Common myeloid progenitor, CD34-positive (primary cell): ENCODE data around the gene NUDC.

Source experiments
- CTCF ChIA-PET: fragments of 350-600 bp; sonication (Branson Sonifier 250); formaldehyde crosslinking; loops from one replicate; lab custom pipeline; 2021; ENCODE audit warnings: antibody characterized with exemption; lab: Charles Lee
- POLR2A ChIA-PET: fragments of 350-600 bp; sonication (Branson Sonifier 250); formaldehyde crosslinking; loops from one replicate; lab custom pipeline; 2021; ENCODE audit warnings: antibody characterized with exemption; lab: Charles Lee
- DNase-seq, 3 donors: peaks; one replicate each; pipeline versions ENCODE4 v3.0.0 to v3.0.0-alpha.2; 2013
- H3K27ac ChIP-seq, 2 experiments: 1 replicate in 1 of 2; 2 replicates in 1 of 2; pipeline ENCODE4 v1.7.0; 2013; ENCODE audit warnings: inconsistent platforms in 2 of 2, low read length in 2 of 2, mild to moderate bottlenecking in 2 of 2, low read depth in 1 of 2, moderate library complexity in 1 of 2; ENCODE audit not compliant: severe bottlenecking in 2 of 2, insufficient read depth in 1 of 2, poor library complexity in 1 of 2
- H3K27me3 ChIP-seq, 5 experiments: replicated peaks in 2 of 5; 1 replicate in 3 of 5; 2 replicates in 2 of 5; pipeline versions ENCODE4 v1.6.1 to v1.7.0; 2013; ENCODE audit warnings: low read length in 4 of 5, mild to moderate bottlenecking in 2 of 5, moderate library complexity in 2 of 5, inconsistent platforms in 1 of 5; ENCODE audit not compliant: insufficient read depth in 5 of 5, control insufficient read depth in 4 of 5
- H3K36me3 ChIP-seq, 4 experiments: 1 replicate in 2 of 4; 2 replicates in 2 of 4; pipeline versions ENCODE4 v1.6.1 to v1.7.0; 2013; ENCODE audit warnings: low read length in 3 of 4, control low read depth in 1 of 4, mild to moderate bottlenecking in 1 of 4; ENCODE audit not compliant: control insufficient read depth in 4 of 4, insufficient read depth in 4 of 4
- H3K4me1 ChIP-seq, 4 experiments: 1 replicate in 3 of 4; 2 replicates in 1 of 4; pipeline versions ENCODE4 v1.6.1 to v1.7.1; 2013; ENCODE audit warnings: low read length in 3 of 4, mild to moderate bottlenecking in 3 of 4, control low read depth in 1 of 4, inconsistent platforms in 1 of 4, moderate library complexity in 1 of 4; ENCODE audit not compliant: control insufficient read depth in 4 of 4, insufficient read depth in 4 of 4; ENCODE audit errors: control extremely low read depth in 1 of 4
- H3K4me3 ChIP-seq, 7 experiments: 1 replicate in 4 of 7; 2 replicates in 3 of 7; pipeline versions ENCODE4 v1.5.1 to v1.7.0; 2013; ENCODE audit warnings: mild to moderate bottlenecking in 7 of 7, low read length in 6 of 7, moderate library complexity in 6 of 7, inconsistent platforms in 2 of 7, low read depth in 2 of 7, control low read depth in 1 of 7; ENCODE audit not compliant: insufficient read depth in 4 of 7, control insufficient read depth in 1 of 7; ENCODE audit errors: extremely low read depth in 1 of 7
- H3K9me3 ChIP-seq, 5 experiments: 1 replicate in 4 of 5; 2 replicates in 1 of 5; pipeline versions ENCODE4 v1.6.1 to v1.7.1; 2013; ENCODE audit warnings: low read length in 4 of 5, mild to moderate bottlenecking in 2 of 5, inconsistent platforms in 1 of 5, low read depth in 1 of 5, moderate library complexity in 1 of 5; ENCODE audit not compliant: control insufficient read depth in 4 of 5, insufficient read depth in 2 of 5; ENCODE audit errors: control extremely low read depth in 1 of 5
- WGBS: methylation state at CpG from one replicate; pipeline ENCODE4 v1.1.5; 2013; ENCODE audit not compliant: insufficient coverage; 5-methylcytosine and 5-hydroxymethylcytosine counted together

NUDC gene

DNA sequence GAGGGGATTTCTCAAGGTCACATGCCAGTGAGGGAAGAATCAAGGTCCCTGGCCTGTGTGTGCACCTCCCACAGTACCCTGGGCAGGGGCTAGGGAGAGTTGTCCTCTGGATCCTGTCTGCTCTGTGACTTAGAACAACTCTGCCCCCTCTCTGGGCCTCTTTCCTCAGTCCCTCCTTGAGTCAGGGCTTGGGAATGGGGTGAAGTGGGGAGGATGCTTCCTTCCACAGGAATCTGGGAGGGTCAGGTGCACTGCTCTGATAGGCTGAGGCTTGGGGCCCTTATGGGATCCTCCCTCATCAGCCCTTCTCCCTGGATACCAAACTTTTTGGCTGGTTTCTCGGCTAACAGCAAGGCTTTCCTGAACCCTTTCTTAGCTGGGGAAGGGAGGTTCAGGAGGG is 74.5 kb downstream of the NUDC start:
- ChIA-PET POLR2A (no interaction called here), CTCF (interaction anchor here (0.7 to 7.1 kb wide), 14 partner anchors 10 to 1021 kb away, joined by 3 to 61 read pairs (median 14); partner anchors contain the start of gene TENT5B)
- DNase-seq, result no peak
- no peaks in the 10 kb centered on the region for H3K9me3 ChIP-seq
- no peak overlapping the region for H3K4me3 ChIP-seq
- no peak overlapping the region for H3K27ac ChIP-seq
- H3K4me1 ChIP-seq, result peaks cover 2 to 39% (median 36%) of the 10 kb centered on the region in 4 experiments
- H3K36me3 ChIP-seq, result no peaks in the 10 kb centered on the region
- peaks cover 3 to 51% (median 22%) of the 10 kb centered on the region in 5 experiments for H3K27me3 ChIP-seq
- WGBS, result 100% methylated on average over 1 of the region's 1 CpG
